HG03175 (cell line): ENCODE results near the gene ARMC7.

Experiments
- ATAC-seq: cut with Tn5 transposase; IDR thresholded peaks from one replicate; pipeline ENCODE4 v1.9.1; 2021; ENCODE audit warnings: mild to moderate bottlenecking, moderate library complexity; ENCODE audit not compliant: unreplicated experiment

Gene ARMC7

DNA sequence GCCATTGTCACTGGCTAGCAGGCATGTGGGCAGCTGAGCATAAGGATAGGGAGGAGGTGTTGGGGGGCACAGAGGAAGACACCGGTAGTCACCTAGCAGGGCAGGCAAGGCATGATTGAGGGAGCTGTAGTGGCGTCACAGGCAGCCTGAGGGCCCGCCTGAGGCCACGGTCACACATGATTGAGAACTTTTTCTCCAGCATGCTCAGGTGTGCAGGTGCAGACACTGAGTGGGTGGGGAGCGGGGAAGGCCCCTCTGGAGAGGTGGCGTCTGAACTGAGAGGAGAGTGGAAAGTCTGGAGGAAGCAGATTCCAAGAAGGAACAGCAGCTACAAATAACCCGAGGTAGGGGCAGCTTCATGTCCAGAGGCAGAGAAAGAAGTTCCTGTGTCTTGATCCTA is 10.9 kb upstream of the ARMC7 start:
- ATAC-seq = no peak

DNA sequence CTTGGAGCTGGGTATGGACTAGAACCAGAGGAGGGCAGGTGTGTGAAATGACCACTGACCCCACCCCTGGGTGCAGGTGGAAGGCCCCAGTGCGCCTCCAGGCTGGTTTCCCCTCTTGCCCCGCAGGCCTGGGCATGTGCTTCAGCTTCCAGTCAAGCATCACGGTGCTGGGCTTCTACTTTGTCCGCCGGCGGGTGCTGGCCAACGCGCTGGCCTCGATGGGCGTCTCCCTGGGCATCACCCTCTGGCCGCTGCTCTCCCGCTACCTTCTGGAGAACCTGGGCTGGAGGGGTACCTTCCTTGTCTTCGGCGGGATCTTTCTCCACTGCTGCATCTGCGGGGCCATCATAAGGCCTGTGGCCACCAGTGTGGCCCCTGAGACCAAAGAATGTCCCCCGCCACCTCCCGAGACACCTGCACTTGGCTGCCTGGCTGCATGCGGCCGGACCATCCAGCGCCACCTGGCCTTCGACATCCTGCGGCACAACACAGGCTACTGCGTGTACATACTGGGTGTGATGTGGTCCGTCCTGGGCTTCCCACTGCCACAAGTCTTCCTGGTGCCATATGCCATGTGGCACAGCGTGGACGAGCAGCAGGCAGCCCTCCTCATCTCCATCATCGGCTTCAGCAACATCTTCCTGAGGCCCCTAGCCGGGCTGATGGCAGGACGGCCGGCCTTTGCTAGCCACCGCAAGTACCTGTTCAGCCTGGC is 9.7 kb upstream of the ARMC7 start:
- ATAC-seq = no peak

DNA sequence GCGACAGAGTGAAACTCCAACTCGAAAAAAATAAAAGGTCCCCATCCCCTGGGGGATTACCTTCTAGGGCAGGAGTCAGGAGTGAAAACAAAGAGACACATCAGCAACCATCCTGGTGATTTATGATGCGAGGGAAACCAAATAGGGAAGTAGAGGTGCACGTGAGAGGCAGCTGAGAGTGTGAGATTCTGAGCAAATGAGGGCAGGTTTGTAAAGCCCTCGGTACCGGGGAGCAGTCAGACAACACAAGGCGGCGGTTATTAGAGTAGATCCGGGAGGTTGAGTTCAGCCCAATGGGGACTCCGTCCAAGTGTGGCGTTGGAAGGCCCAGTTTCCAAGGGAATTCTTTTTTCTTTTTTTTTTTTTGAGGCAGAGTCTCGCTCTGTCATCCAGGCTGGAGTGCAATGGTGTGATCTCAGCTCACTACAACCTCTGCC is 7.4 kb upstream of the ARMC7 start:
- ATAC-seq = no peak

DNA sequence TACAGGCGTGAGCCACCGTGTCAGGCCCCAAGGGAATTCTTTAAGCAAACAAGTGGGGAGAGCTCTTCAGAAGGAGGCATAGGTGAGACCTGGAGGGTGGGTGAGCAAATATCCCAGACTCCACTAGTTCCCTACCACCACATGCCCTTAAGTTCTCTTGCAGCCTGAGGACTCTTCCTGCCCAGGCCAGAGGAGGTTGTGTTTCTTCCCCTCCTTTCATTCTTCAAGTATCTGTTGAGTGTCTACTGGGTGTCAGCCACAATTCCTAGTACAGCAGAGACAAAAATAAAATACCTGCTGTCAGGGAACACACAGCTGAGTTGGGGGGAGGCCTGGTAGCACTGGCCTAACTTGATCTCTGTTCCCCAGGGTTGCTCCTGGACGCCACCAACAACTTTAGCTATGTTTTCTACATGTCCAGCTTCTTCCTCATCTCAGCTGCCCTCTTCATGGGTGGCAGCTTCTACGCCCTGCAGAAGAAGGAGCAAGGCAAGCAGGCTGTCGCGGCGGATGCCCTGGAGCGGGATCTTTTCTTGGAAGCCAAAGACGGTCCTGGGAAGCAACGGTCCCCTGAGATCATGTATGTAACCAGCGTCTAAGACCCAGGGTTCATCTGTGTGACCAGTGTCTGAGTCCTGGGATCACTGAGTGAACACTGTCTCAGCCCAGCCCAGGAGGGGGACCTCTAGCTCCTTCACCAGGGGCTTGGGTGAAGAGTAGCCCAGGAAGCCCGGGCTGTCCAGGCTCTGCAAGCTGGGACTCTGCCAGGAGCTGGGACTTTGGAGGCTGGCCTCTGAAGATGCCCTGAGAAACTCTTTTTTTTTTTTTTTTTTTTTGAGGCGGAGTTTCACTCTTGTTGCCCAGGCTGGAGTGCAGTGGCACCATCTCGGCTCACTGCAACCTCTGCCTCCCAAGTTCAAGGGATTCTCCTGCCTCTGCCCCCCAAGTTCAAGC is 5.9 kb upstream of the ARMC7 start:
- no peak for ATAC-seq

DNA sequence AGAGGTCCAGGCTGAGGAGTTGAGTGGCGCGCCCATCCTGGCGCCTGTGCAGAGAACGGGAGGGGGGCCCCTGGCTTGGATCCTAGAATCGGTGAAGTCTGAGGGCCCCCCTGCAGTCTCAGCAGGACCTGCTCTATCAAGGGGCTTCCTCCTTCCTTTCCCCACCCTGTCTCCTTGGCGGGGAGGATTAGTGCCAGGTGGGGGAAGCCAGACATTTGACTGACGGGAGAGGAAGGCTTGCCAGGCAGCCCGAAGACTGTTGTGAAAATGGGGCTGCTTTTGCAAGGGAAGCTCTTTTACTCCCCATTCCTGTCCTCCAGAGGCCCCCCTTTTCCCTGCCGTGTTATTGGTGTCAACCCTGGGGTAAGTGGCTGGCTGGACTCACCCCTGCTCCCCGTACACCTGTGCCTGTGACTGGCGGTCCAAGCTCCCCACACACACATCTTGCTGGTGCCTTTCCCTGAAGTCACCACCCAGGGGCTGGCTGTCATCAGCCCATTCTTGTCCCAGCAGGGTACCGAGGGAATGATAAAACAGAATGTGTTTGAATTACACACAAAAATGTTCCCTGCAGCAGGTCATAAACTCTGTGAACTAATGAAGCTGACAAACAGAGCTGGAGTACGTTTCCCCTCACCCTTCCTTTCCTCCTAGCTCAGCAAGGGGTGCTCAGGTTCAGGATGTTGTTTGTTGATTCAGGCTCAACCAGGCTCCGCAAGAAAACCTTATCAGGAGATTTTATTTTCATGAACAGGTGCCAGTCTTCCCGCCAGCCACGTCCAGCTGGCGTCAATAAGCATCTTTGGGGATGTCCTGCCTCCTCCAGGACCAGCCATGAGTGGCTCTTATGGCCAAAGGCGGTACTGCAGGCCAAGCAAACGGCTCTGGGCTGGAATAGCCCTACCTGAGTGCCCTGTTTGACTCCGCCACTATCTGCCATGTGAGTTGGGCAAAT is 4.4 kb upstream of the ARMC7 start:
- ATAC-seq = no peak

DNA sequence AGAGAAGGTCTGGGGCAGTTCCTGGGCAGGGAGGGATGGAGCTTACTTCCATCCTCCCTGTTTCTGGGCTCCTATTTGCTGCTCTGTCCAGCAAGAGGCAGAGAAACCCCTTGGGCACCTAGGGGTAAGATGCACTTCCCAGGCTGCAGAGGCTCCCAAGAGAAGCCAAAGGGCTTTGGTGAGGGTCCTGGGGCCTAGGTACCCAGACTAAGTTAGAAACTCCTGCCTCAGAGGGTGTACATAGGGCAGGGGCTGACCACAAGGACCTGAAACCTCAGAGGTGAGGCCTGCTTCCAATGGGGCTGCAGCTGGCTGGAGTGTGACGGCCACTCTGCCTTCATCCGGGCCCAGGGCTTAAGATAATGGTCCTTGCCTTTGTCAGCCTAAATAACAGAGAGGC is 1.6 kb upstream of the ARMC7 start:
- no peak for ATAC-seq

DNA sequence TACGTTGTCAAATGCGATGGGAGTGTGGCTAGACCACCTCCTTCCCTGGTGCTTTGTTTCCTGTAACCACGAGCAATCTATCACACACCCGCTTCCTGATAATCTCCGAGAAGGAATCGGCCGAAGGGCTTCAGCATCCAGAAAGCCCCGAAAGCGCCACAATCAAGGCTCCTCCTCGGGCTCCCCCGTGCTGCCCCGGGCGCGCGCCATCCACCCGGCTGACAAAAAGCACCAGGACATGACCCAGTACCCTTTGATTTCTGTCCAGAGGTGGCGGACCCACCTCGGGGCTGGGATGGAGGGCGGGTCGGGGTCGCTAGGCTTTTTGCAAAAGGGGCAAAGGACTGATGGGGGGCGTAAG is 743 bp upstream of the ARMC7 start:
- ATAC-seq = peak; percentile 5

DNA sequence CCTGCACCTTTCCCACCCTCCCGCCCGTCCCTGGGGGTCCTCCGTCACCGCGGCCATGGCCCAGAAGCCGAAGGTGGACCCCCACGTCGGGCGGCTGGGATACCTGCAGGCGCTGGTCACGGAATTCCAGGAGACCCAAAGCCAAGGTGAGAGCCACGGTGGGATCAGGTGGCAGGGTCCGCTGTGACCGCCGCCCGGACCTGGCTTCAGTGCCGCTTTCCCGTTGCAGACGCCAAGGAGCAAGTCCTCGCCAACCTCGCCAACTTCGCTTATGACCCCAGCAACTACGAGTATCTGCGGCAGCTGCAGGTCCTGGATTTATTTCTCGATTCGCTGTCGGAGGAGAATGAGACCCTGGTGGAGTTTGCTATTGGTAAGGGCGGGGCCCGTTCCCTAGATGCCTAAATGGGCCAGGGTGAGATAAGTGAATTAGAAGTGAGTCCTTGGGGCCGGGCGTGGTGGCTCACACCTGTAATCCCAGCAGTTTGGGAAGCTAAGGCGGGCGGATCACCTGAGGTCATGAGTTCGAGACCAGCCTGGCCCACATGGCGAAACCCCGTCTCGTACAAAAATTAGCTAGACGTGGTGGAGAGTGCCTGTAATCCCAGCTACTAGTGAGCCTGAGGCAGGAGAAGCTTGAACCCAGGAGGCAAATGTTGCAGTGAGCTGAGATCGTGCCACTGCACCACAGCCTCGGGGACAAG is 617 bp downstream of the ARMC7 start:
- no peak for ATAC-seq

DNA sequence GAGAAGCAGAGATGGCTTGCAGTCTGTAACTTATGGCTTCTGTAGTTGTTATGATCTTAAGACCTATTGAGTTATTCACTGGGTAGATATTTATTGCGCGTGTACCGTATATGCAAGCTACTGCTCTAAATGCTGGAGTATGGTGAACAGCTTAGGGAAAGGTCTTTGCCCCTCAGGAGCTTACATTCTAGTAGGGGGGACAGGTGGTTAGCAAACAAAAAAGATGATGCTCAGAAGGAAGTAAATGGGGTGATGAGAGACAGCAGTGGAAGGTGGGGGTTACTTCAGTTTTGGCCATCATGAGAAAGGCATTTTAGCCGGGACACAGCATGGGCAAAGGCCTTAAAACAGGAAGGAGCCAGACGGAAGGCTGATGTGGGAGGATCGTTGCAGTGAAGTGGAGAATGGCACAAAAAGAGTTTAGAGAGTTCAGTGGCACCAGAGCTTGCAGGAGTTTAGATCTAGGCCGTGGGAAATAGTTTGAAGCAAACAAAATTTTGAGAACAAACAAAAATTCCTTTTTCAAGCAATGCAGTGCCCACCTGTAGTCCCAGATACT is 2.1 kb downstream of the ARMC7 start:
- ATAC-seq = no peak

DNA sequence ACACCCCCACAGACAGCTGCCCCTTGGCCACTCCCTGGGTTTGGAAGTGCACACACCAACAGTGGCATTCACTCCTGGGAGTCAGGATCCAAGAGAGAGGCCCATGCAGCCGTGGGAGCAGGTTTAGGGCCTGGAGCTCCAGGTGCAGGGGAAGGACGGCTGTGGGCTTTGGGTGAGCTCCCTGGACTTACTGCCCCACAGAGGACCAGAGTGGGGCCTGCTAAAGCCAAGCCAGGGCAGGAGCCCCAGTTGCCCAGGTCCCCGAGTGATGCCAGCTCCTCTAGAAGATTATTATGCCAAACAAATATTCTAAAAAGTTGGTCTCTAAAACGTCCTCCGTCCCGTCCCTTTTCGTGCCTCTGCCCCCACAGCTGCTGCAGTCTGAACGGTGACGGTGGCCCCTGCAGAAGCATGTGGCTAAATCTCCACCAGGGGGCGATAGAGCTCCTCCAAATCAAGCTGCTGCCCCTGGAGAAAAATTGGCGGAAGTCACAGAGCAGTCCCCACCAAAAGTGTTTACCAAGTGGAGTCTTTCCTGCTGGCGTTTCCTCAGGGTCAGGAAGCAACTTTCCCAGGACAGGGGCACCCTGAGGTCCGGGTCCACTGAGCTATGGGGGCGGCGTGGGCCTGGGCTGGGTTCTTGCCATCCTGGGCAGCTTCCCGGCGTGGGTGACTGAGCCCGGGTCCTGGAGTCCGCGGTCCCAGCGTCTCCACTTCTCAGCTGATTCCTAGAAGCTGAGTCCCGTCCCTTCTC is 4.2 kb downstream of the ARMC7 start:
- no peak for ATAC-seq

DNA sequence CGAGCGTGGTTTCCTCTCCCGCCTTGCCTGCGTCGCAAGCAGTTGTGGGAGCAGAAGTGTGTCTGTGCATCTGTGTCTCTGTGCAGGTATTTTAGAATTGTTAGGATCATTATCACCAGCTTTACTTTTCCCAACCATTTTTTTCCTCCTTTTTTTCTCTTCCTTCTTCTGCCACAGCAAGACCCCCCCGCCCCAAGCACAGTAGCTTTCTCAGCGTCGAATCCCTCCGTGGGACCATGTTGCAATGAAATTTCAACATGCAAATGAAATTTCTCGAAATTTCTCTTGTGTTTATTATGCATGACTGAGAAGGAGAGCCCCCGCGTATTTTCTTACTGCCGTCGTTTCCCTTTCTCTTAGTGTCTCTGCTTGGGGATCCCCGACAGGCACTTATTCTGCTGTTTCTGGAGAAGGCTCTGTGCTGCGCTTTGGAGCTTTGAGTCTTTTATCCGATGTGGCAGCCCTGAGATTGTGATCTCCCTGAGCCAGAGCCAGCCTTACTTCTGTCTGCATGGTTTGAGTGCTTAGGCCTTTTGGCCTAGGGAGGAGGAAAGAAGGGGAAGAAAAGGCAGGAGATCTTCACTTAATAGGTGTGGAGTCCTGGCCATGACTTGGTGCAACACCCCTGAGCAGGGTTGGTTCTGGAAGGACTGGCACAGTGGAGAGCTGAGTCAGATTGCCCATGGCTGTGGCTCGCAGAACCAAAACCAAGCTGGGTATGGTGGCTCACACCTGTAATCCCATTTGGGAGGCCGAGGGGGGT is 5.0 kb downstream of the ARMC7 start:
- ATAC-seq = no peak

DNA sequence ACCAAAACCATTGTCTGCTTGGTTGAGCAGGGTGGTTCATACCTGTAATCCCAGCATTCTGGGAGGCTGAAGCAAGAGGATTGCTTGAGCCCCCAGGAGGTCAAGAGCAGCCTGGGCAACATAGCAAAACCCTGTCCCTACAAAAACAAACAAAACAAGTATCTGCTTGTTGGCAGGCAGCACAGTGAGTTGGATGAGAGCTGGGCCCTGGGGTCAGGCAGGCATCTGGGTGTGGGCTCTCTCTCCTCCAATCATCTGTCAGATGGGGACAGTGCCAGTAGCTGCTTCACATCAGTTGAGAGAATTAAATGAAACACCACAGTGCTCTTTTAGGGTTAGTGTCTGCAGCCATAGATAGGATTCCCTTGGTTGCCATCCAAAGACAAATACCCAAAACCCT is 5.8 kb downstream of the ARMC7 start:
- ATAC-seq = no peak

DNA sequence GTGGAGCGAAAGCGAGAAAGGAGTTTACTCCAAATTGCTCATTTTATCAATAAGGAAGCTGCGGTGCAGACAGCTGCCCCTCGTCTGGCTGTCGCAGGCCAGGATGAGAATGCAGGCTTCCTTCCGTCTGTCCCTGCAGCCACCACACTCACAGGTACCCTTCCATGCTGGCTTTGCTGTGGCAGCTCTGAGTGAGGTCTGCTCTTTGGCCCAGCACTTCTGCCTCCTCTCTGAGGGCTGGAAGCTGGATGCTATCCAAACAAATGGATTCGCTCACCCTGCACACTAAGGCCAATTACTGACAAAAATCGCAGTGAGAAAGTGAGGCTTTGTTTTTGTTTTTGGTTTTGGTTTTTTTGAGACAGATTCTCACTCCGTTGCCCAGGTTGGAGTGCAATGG is 7.0 kb downstream of the ARMC7 start:
- ATAC-seq = no peak

DNA sequence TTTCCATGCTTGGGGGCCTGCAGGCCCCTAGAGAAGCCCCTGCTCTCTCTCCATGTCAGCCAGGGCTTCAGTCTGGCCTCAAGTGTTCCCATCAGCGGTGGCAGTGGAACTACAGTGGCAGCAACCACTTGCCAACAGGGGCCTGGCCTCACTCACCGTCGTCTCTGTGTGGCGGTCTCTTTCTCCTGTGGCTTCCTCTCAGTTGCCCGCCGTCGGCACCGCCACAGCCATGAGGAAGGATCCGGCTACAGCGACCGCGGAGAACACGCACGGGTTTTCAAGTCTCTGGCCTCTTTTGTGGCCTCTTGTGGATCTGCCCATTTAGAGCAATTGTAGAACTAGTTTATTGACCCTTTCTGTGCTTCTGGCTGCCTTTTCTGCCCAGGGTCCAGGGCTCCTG is 8.5 kb downstream of the ARMC7 start:
- no peak for ATAC-seq

DNA sequence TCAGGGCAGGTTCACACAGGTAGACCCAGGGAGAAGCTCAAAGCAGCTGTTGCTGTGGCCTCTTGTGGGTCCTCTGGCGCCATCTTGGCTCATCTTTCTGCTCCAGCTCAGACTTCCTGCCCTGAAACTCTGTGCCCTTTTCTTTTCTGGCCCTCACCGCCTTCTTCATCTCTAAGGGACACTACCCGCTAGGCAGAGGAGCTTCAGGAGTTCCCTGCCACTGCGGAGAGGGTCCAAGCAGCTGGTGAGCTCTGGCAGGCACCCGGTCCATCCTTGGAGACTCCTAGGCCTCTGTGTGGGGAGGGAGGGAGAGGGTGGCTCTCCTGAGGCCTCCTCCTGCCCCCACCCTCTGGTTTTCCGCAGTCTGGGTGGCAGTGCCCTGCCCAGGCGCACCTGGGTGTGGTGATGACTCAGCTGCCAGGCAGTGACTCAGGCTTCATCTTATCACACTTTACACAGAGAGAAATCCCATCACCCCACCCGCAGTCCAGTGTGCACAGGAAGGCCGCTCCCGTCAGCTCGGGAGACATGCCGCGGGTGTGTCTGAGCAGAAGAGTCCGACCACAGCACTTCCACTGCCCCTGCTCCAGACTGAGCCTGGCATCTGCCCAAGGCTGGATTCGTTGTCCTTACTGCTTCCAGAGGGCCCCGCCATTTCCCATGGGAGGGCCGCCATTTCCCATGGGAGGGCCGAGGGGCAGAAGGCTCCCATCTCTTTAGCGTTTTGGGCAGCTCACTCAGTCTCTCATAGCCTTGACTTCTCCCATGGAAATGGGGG is 14.5 kb downstream of the ARMC7 start:
- no peak for ATAC-seq

DNA sequence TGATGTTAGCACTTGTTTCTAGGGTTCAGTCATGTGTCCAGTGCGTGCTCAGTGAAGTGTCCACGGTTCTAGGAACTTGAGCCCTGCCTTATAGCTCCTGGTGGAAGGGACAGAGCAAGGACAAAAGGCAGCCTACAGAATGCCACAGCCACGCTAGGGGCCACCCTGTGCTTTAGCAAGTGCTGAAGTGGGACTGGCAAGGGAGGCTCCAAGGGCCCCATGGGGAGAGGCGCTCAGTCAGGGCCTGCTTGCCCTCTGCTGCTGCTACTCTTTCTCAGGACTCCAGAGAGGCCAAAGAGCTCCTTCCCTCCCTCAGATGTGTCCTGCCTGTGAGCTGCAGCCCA is 15.0 kb downstream of the ARMC7 start:
- no peak for ATAC-seq

DNA sequence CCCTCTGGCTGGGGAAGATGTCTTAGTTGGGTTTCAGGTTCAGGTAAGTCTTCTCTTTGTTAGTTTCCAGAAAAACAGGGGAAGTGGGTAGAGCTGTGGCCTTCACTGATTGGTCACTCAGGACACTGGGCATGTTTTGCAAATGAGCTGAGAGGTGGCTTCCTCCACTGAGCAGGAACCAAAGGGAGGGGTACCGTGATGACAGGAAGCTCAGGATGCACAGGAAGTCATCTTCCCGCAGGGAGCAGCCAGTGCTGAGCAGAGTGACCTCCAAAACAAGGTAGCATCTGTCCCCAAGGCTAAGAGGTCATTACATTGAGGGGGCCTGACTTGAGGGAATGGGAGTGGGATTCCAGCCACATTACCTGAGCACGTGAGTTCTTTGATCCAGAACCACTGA is 16.2 kb downstream of the ARMC7 start:
- ATAC-seq = no peak

DNA sequence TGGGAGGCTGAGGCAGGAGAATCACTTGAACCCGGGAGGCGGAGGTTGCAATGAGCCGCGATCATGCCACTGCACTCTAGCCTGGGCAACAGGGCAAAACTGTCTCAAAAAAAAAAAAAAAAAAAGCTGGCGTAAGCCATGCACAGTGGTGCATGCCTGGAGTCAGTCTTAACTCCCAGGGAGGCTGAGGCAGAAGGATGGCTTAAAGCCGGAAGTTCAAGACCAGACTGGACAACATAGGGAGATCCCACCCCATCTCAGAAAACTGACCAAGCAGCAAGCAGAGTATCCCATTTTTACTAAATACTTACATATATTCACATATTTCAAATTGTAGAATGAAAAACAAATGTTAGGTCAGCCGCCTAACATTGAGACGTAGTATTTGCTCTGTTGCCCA is 17.2 kb downstream of the ARMC7 start:
- ATAC-seq = no peak
